SH-SY5Y (cell line): ENCODE data around the gene FBLN2.

ENCODE experiments used
- GATA2 ChIP-seq: IDR thresholded peaks from 2 replicates; pipeline ENCODE4 v1.6.1; 2011; ENCODE audit warnings: mild to moderate bottlenecking, low read depth, low read length
- GATA3 ChIP-seq: IDR thresholded peaks from 2 replicates; pipeline ENCODE4 v1.6.1; 2011; ENCODE audit warnings: low read depth, mild to moderate bottlenecking, low read length, moderate library complexity

FBLN2 gene

GRCh38 chr3:13655061-13655913, 106.4 kb downstream of the FBLN2 start:
- TF ChIP-seq GATA2 (no peak), GATA3 (no peak)

DNA sequence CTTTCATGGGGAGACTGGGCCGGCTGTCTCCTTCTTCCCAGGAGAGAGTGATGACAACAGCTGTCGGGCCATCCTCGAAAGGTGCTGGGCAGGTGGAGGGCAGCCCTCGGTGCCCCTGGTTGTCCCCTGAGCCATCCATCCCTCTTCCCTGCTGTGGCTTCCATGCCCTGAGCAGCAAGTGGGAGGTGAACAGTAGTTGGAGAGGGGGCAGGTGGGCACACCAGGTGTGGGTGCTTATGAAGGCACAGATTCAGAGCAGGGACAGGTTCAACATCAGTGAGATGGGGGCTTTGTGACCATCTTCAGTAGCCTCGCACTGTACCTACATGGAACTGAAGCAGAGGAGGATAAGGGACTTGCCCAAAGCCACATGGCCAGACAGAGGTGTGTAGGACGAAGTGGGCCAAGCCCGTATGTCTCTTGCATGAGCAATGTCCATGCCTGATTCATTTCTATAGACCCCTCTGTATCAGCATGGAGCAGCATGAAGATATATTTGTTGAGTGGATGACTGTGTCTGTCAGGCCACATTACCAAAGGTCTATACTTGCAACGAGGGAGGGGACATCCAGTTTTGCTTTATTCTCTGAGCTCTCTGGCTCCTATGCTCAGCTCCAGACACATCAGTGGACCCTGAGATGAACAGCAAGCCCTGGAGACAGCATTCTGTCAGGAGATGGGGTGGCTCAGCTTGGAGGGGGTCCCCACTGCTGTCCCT, 107.8 kb downstream of the FBLN2 start:
- TF ChIP-seq GATA3 (no peak), GATA2 (no peak)

- TF ChIP-seq GATA3 (no peak), GATA2 (no peak)
These were observed 108.9 kb downstream of the FBLN2 start for GRCh38 chr3:13657660-13658435.

GRCh38 chr3:13658681-13659080, 109.8 kb downstream of the FBLN2 start:
- TF ChIP-seq GATA3 (no peak), GATA2 (no peak)

DNA sequence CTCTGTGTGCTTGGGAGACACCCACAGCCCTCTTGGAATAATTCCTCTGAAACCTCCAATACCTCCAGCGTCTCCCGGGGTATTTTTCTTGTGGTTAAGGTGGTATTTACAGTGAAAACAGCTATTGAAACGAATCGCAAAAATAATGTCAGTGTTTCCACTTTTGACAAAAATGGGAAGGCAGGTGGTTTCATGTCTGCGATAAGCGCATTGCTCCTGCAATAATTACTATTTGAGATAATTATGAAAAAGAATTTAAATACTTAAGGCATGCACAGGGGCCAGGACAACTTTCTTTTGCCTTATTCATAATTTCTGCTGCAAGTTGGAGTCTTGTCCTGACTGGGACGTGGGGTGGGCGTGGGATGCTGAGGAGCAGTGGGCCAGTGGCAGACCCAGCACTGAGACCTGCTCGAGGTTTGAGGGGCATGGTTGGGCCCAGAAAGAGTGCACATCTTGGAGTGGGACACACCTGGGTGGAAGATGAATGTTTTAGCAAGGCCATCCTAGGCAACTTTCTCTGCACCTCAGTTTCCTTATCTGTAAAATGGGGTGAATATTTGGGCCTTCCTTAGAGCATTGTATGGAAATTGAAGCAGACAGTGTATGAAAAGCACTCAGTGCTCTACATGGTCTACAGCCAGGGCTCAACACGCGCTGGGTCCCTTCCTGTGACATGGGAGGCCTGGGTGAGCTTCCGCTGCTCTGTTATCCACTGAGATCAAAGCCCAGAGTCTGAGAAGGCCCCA, 110.5 kb downstream of the FBLN2 start:
- TF ChIP-seq GATA3 (no peak), GATA2 (no peak)

DNA sequence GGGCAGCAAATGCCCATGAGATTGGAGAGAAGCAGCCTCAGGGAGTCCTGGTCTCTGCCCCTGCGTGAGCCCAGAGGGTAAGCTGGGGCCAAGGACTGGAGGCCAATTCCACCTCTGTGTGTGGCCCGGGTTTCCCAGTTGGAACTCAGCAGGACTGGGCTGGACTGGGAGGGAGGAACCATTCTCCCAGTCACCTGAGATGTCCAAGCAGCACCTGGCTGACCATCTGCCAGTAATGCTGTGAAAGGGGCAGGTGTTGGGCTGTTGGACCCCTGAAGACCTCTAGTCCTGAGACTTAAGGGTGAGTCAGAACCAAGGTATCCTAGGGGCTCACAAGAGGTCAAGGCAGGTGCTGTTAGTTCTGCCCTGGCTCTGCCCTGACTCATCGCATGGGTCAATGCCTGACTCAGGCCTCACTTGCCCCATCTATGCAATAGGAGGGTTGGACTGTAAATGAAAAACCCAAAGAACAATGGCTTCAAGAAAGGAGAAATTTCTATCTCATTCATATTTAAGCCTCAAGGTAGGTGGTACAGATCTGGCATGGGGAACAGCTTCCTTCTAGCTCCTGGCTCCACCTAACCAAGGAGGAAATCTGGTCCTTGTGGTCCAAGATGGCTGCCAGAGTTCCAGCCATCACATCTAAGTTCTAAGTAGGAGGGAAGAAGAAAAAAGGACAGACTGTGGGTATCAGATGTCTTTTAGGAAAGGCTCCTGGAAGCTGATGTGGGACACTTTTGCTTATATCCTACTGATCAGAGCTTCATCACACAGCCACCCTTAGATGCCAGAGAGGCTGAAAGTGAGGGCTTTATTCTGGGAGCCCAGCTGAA, 111.3 kb downstream of the FBLN2 start:
- TF ChIP-seq GATA3 (no peak), GATA2 (no peak)

GRCh38 chr3:13661121-13661520, 112.2 kb downstream of the FBLN2 start:
- TF ChIP-seq GATA3 (no peak), GATA2 (no peak)

- TF ChIP-seq GATA3 (no peak), GATA2 (no peak)
These were observed 113.4 kb downstream of the FBLN2 start for GRCh38 chr3:13662238-13662847.

DNA sequence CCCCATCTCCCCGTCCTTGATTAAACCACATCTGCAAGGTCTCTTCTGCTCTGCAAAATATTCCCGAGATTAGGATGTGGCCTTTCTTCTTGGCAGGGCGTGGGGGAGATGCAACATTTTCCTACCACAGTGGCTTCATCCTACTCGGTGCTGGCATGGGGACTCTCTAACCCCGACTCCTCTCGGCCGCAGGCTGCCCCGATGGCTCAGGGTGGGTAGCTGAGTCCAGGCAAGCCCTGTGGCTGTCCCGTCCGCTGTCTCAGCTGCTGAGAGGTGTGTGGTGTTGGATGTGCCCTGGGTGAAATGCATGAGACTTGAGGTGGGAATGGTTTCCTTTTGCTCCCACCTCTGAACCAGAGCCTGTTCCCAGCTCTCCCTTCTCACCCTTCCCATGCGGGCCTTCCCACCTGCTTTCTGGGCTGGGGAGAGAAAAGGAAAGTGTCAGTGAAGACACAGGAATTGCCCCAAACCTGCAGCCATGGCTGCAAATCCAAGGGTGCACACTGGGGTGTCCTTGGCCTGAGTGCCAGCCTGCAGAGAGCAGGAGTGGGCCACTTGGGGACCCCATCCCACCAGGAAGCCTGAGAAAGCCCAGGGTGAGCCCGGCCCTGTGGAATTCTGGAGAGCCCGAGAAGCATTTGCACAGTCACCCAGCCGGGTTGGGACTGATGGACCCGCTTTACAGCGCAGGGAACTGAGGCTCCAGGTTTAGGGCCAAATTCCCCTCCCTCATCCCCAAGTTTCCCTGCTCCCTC, 115.0 kb downstream of the FBLN2 start:
- TF ChIP-seq GATA3 (no peak), GATA2 (no peak)

DNA sequence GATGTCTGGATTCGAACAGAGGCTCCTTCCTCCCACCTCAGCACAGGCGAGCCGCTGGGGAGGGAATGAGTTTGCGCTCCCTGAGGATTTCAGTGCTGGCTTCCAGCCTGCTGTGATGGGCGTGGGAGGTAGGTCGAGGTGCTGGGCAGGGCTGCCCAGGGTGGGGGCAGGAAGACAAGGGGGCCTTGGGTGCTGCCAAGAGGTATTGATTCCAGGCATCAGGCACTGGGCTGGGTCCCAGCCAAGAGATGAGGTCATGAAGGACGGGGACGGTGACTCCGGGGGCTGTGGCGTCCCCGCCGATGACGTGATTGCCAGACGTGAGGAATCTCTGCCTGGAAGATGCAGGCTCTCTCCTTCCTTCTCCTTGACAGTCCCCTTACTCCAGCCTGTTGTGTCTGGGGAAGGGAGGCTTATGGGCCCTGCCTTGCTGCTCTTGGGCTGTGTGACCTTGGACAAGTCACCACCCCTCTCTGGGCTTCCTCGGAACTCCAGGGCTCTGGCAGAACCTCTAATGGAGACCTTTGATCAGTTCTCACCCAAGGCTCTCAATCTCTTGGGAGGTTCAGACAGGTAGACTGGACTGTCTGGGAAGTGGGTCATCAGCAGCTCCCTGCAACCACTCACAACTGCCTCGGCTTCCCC, 116.8 kb downstream of the FBLN2 start:
- TF ChIP-seq GATA2 (no peak), GATA3 (no peak)

DNA sequence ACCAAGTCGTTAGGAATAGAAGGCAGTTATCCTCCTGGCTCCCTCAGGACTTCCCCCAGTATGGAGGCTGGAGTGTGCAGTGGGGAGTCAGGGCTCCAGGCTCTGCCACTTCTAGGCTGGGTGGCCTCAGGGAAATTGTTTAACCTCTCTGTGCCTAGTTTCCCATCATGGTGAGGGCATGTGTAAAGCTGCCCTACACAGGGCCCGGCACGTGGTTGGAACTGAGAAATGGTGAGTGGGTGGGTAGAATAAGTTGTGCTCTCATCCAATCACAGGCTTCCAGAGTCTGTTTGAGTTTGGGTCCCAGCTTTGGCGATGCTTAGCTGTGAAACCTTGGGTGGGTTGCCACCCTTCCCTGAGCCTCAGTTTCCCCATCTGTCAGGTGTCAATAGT, 117.3 kb downstream of the FBLN2 start:
- TF ChIP-seq GATA3: no peak
- TF ChIP-seq GATA2: no peak
